GM23338 (cell line): ENCODE results near the gene GRK2. TPM values are rescaled to one million over a fixed set of nuclear protein-coding genes. Genes with fewer than 3 reads are reported as not detected.

Source experiments
- ATAC-seq: fragments of 200-7000 bp; cut with Tn5 transposase; 3 replicates; pipeline ENCODE4 v1.9.1; 2020
- DNase-seq: peaks from one replicate; pipeline ENCODE4 v3.0.0-alpha.2; 2015; ENCODE audit warnings: low spot score
- H2AFZ ChIP-seq: fragments of 200-600 bp; sonication (generic); 2 replicates; pipeline ENCODE4 v1.8.0; 2016; ENCODE audit warnings: antibody characterized with exemption, mild to moderate bottlenecking, moderate library complexity
- H3F3A ChIP-seq: fragments of 200-600 bp; sonication (generic); replicated peaks from 2 replicates; pipeline ENCODE4 v1.8.0; 2017; ENCODE audit warnings: antibody characterized with exemption, mixed run types, low read depth
- H3K27ac ChIP-seq: fragments of 200-600 bp; sonication (generic); 2 replicates; pipeline ENCODE4 v1.6.1; 2016; ENCODE audit warnings: low read depth
- H3K27me3 ChIP-seq: fragments of 200-600 bp; sonication (generic); 2 replicates; pipeline ENCODE4 v1.8.0; 2016; ENCODE audit warnings: mild to moderate bottlenecking, mixed run types, moderate library complexity; ENCODE audit not compliant: insufficient read depth
- H3K36me3 ChIP-seq: fragments of 200-600 bp; sonication (generic); 2 replicates; pipeline ENCODE4 v1.8.0; 2016; ENCODE audit warnings: mild to moderate bottlenecking; ENCODE audit not compliant: insufficient read depth
- H3K4me1 ChIP-seq: fragments of 200-600 bp; sonication (generic); 2 replicates; pipeline ENCODE4 v1.8.0; 2016; ENCODE audit warnings: mild to moderate bottlenecking, moderate library complexity; ENCODE audit not compliant: insufficient read depth
- H3K4me2 ChIP-seq: fragments of 200-600 bp; sonication (generic); 2 replicates; pipeline ENCODE4 v1.7.1; 2017; ENCODE audit warnings: mixed run types
- H3K4me3 ChIP-seq: fragments of 200-600 bp; sonication (generic); 2 replicates; pipeline ENCODE4 v1.6.1; 2016; ENCODE audit warnings: mixed run types
- H3K79me2 ChIP-seq: fragments of 200-600 bp; sonication (generic); replicated peaks from 2 replicates; pipeline ENCODE4 v1.8.0; 2017; ENCODE audit warnings: mild to moderate bottlenecking; ENCODE audit not compliant: insufficient read depth
- H3K9me2 ChIP-seq: fragments of 200-600 bp; sonication (generic); 2 replicates; pipeline ENCODE4 v1.8.0; 2017; ENCODE audit not compliant: insufficient read depth
- H4K20me1 ChIP-seq: fragments of 200-600 bp; sonication (generic); replicated peaks from 2 replicates; pipeline ENCODE4 v1.8.0; 2017; ENCODE audit warnings: mild to moderate bottlenecking; ENCODE audit not compliant: insufficient read depth
- H3K27ac Mint-ChIP-seq: 2 replicates; pipeline ENCODE4 v1.8.0; 2020; ENCODE audit warnings: inconsistent platforms, mild to moderate bottlenecking, moderate library complexity, mixed read lengths
- H3K27me3 Mint-ChIP-seq: 3 replicates; pipeline ENCODE4 v1.8.0; 2022; ENCODE audit warnings: low read depth, mild to moderate bottlenecking, moderate library complexity, mixed read lengths, inconsistent platforms; ENCODE audit not compliant: insufficient read depth, poor library complexity
- H3K36me3 Mint-ChIP-seq: 3 replicates; pipeline ENCODE4 v1.8.0; 2021; ENCODE audit warnings: low read depth, mild to moderate bottlenecking, inconsistent platforms, moderate library complexity, mixed read lengths
- H3K4me1 Mint-ChIP-seq: 3 replicates; pipeline ENCODE4 v1.8.0; 2020; ENCODE audit warnings: mild to moderate bottlenecking, inconsistent platforms, mixed read lengths
- H3K4me3 Mint-ChIP-seq: 3 replicates; pipeline ENCODE4 v1.8.0; 2021; ENCODE audit warnings: moderate library complexity, mild to moderate bottlenecking, inconsistent platforms, mixed read lengths
- H3K9me3 Mint-ChIP-seq: 3 replicates; pipeline ENCODE4 v1.8.0; 2020; ENCODE audit warnings: moderate library complexity, mild to moderate bottlenecking, inconsistent platforms, mixed read lengths
- CREB1 ChIP-seq: fragments of 250-450 bp; sonication (Bioruptor Pico); IDR thresholded peaks from 2 replicates; pipeline ENCODE4 v1.5.0; 2020; ENCODE audit warnings: low read depth, mild to moderate bottlenecking, moderate library complexity
- EZH2 ChIP-seq: fragments of 200-600 bp; sonication (generic); IDR thresholded peaks from one replicate; pipeline ENCODE4 v1.8.0; 2017; ENCODE audit warnings: antibody characterized with exemption, mild to moderate bottlenecking, low read depth; ENCODE audit not compliant: unreplicated experiment
- EZH2phosphoT487 ChIP-seq: fragments of 200-600 bp; sonication (generic); IDR thresholded peaks from one replicate; pipeline ENCODE4 v1.8.1; 2018; ENCODE audit warnings: antibody characterized with exemption; ENCODE audit not compliant: unreplicated experiment
- JUNB ChIP-seq: IDR thresholded peaks from one replicate; pipeline ENCODE4 v1.6.1; 2016; ENCODE audit warnings: antibody characterized with exemption; ENCODE audit not compliant: unreplicated experiment
- NANOG ChIP-seq: IDR thresholded peaks from 2 replicates; pipeline ENCODE4 v1.6.1; 2016; ENCODE audit warnings: antibody characterized with exemption, borderline replicate concordance
- POLR2AphosphoS5 ChIP-seq: IDR thresholded peaks from 2 replicates; pipeline ENCODE4 v1.6.1; 2016; ENCODE audit warnings: antibody characterized with exemption, low read depth
- STAT1 ChIP-seq: IDR thresholded peaks from one replicate; pipeline ENCODE4 v1.6.1; 2016; ENCODE audit warnings: antibody characterized with exemption; ENCODE audit not compliant: unreplicated experiment
- ZNF114 ChIP-seq: fragments of 250-450 bp; sonication (Bioruptor Pico); IDR thresholded peaks from 2 replicates; pipeline ENCODE4 v1.5.0; 2020; ENCODE audit warnings: mild to moderate bottlenecking, moderate library complexity
- ZNF331 ChIP-seq: fragments of 250-450 bp; sonication (Bioruptor Pico); IDR thresholded peaks from 2 replicates; pipeline ENCODE4 v1.5.0; 2020; ENCODE audit warnings: low read depth, mild to moderate bottlenecking, moderate library complexity
- polyA plus RNA-seq: library from polyadenylated mRNA; unstranded; fragments of >200 nt; fragmentation: Nextera tagmentation; extraction: Ambion mirVana; gene quantifications from 2 replicates; pipeline ENCODE4 v1.2.1, GENCODE V29; 2016
- total RNA-seq: library from RNA; depleted of rRNA; stranded (reverse); fragments of >200 nt; shearing (Covaris generic); gene quantifications from 2 replicates; pipeline ENCODE4 v1.2.3, GENCODE V29; 2014
- TF ChIP-seq, protein P1 (sequence below), 2 experiments: fragments of 200-600 bp in 1 of 2; sonication (generic) in 1 of 2; conservative IDR thresholded peaks; 2 replicates each; pipeline versions ENCODE4 v1.5.1 to v1.6.1; 2016 to 2017; ENCODE audit warnings: antibody characterized with exemption in 2 of 2, low read depth in 2 of 2, mild to moderate bottlenecking in 2 of 2, moderate library complexity in 1 of 2
- TF ChIP-seq, protein P2 (sequence below): fragments of 250-450 bp; sonication (Bioruptor Pico); IDR thresholded peaks from 2 replicates; pipeline ENCODE4 v1.5.0; 2020; ENCODE audit warnings: mild to moderate bottlenecking, moderate library complexity

The GRK2 gene
- total and polyA plus RNA-seq, 2 experiments from 2014 or later = 19.5 to 72.5 TPM

DNA sequence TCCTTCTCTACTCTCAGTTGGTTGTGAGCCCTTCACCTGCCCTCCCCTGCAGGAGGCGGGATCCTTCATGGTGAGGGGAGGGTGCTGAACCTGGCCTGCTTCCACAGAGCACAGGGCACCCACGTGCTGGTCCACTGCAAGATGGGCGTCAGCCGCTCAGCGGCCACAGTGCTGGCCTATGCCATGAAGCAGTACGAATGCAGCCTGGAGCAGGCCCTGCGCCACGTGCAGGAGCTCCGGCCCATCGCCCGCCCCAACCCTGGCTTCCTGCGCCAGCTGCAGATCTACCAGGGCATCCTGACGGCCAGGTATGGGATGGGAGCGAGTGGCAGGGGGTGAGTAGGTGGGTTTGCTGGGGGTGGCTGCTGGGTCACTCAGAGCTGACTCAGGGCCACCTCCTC is 43.4 kb downstream of the GRK2 start:
- no peaks in the 10 kb centered on the region for H3K9me2 ChIP-seq
- H3K36me3 ChIP-seq = no peaks in the 10 kb centered on the region
- H3K27ac Mint-ChIP-seq = no peak overlapping the region
- H3K4me3 ChIP-seq = no peak overlapping the region
- H3K36me3 Mint-ChIP-seq = no peaks in the 10 kb centered on the region
- H3K27me3 ChIP-seq = no peaks in the 10 kb centered on the region
- no peak overlapping the region for H3K27ac ChIP-seq
- H3F3A ChIP-seq = no peaks in the 10 kb centered on the region
- no peak overlapping the region for H2AFZ ChIP-seq
- ATAC-seq (no peak), DNase-seq (no peak)
- no peak for TF ChIP-seq ZNF331
- no peak for TF ChIP-seq NANOG
- no peak for TF ChIP-seq ZNF114 (CRISPR knock-in tag)
- TF ChIP-seq POLR2AphosphoS5 = no peak
- no peak for TF ChIP-seq STAT1
- TF ChIP-seq, protein P1, sequence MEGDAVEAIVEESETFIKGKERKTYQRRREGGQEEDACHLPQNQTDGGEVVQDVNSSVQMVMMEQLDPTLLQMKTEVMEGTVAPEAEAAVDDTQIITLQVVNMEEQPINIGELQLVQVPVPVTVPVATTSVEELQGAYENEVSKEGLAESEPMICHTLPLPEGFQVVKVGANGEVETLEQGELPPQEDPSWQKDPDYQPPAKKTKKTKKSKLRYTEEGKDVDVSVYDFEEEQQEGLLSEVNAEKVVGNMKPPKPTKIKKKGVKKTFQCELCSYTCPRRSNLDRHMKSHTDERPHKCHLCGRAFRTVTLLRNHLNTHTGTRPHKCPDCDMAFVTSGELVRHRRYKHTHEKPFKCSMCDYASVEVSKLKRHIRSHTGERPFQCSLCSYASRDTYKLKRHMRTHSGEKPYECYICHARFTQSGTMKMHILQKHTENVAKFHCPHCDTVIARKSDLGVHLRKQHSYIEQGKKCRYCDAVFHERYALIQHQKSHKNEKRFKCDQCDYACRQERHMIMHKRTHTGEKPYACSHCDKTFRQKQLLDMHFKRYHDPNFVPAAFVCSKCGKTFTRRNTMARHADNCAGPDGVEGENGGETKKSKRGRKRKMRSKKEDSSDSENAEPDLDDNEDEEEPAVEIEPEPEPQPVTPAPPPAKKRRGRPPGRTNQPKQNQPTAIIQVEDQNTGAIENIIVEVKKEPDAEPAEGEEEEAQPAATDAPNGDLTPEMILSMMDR (conservative IDR thresholded peaks at IDR 0.05; ENCODE audit: low read depth in 2 of 2) = no peak
- TF ChIP-seq JUNB = no peak
- no peak for TF ChIP-seq CREB1 (CRISPR knock-in tag)
- no peak overlapping the region for H3K4me3 Mint-ChIP-seq
- no peaks in the 10 kb centered on the region for H3K4me1 ChIP-seq
- peaks cover 9% of the 10 kb centered on the region for H3K27me3 Mint-ChIP-seq
- no peaks in the 10 kb centered on the region for H4K20me1 ChIP-seq
- no peak overlapping the region for H3K4me2 ChIP-seq
- H3K9me3 Mint-ChIP-seq = no peaks in the 10 kb centered on the region
- H3K4me1 Mint-ChIP-seq = no peaks in the 10 kb centered on the region; the same call in 2 of the 3 replicates
- no peaks in the 10 kb centered on the region for H3K79me2 ChIP-seq

DNA sequence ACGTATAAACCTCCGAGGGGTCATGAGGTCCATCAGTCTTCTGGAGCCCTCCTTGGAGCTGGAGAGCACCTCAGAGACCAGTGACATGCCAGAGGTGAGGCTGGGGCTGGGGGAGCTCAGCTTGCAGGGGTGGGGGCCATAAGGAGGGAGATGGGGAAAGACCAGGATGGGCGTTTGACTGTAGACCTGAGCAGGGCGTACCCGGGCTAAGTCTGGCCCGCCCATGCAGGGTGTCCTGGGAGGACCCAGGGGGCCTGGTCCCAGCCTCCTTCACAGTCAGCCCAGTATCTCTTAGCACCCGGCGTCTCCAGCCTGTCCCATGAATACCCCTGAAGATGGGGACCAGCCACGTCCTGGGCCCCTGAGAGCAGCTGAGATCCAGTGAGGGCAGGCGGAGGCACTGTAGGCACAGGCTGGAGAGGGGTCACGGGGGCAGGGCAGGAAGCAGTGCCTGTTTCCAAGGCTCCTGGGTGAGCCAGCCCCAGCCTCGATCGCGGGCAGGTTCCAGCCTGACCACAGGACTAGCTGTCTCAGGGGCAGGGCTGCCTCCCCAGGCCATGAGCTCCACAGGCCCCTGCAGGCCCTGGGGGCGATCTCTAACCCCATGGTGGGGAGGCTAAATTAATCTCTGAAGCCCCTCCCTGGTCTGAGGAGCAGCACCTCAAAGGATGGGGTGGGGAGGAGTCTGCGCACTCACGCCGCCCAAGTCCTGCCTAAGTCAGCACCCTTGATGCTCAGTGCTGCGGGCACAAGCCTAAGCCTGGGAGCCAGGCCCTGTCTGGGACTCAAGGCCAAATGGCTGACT is 44.2 kb downstream of the GRK2 start:
- H3K9me2 ChIP-seq = no peaks in the 10 kb centered on the region
- H3K79me2 ChIP-seq = no peaks in the 10 kb centered on the region
- no peaks in the 10 kb centered on the region for H4K20me1 ChIP-seq
- no peaks in the 10 kb centered on the region for H3K36me3 ChIP-seq
- Mint-ChIP-seq H3K4me1 (no peaks in the 10 kb centered on the region), H3K36me3 (no peaks in the 10 kb centered on the region), H3K27ac (no peak overlapping the region), H3K27me3 (peaks cover 4% of the 10 kb centered on the region), H3K9me3 (no peaks in the 10 kb centered on the region), H3K4me3 (no peak overlapping the region)
- no peaks in the 10 kb centered on the region for H3K4me1 ChIP-seq
- H3K27me3 ChIP-seq = 0 out of 2 replicates have a peak, but pooled peaks cover 4% of the 10 kb centered on the region
- H3K4me3 ChIP-seq = no peak overlapping the region
- DNase-seq (no peak), ATAC-seq (no peak; the same call in 2 of the 3 replicates)
- H3K4me2 ChIP-seq = no peak overlapping the region
- H3F3A ChIP-seq = no peaks in the 10 kb centered on the region
- no peak overlapping the region for H2AFZ ChIP-seq
- H3K27ac ChIP-seq = no peak overlapping the region
- TF ChIP-seq ZNF331 (no peak), STAT1 (no peak), EZH2phosphoT487 (no peak), EZH2 (no peak), CREB1 (CRISPR knock-in tag) (no peak)
- TF ChIP-seq, protein P2, sequence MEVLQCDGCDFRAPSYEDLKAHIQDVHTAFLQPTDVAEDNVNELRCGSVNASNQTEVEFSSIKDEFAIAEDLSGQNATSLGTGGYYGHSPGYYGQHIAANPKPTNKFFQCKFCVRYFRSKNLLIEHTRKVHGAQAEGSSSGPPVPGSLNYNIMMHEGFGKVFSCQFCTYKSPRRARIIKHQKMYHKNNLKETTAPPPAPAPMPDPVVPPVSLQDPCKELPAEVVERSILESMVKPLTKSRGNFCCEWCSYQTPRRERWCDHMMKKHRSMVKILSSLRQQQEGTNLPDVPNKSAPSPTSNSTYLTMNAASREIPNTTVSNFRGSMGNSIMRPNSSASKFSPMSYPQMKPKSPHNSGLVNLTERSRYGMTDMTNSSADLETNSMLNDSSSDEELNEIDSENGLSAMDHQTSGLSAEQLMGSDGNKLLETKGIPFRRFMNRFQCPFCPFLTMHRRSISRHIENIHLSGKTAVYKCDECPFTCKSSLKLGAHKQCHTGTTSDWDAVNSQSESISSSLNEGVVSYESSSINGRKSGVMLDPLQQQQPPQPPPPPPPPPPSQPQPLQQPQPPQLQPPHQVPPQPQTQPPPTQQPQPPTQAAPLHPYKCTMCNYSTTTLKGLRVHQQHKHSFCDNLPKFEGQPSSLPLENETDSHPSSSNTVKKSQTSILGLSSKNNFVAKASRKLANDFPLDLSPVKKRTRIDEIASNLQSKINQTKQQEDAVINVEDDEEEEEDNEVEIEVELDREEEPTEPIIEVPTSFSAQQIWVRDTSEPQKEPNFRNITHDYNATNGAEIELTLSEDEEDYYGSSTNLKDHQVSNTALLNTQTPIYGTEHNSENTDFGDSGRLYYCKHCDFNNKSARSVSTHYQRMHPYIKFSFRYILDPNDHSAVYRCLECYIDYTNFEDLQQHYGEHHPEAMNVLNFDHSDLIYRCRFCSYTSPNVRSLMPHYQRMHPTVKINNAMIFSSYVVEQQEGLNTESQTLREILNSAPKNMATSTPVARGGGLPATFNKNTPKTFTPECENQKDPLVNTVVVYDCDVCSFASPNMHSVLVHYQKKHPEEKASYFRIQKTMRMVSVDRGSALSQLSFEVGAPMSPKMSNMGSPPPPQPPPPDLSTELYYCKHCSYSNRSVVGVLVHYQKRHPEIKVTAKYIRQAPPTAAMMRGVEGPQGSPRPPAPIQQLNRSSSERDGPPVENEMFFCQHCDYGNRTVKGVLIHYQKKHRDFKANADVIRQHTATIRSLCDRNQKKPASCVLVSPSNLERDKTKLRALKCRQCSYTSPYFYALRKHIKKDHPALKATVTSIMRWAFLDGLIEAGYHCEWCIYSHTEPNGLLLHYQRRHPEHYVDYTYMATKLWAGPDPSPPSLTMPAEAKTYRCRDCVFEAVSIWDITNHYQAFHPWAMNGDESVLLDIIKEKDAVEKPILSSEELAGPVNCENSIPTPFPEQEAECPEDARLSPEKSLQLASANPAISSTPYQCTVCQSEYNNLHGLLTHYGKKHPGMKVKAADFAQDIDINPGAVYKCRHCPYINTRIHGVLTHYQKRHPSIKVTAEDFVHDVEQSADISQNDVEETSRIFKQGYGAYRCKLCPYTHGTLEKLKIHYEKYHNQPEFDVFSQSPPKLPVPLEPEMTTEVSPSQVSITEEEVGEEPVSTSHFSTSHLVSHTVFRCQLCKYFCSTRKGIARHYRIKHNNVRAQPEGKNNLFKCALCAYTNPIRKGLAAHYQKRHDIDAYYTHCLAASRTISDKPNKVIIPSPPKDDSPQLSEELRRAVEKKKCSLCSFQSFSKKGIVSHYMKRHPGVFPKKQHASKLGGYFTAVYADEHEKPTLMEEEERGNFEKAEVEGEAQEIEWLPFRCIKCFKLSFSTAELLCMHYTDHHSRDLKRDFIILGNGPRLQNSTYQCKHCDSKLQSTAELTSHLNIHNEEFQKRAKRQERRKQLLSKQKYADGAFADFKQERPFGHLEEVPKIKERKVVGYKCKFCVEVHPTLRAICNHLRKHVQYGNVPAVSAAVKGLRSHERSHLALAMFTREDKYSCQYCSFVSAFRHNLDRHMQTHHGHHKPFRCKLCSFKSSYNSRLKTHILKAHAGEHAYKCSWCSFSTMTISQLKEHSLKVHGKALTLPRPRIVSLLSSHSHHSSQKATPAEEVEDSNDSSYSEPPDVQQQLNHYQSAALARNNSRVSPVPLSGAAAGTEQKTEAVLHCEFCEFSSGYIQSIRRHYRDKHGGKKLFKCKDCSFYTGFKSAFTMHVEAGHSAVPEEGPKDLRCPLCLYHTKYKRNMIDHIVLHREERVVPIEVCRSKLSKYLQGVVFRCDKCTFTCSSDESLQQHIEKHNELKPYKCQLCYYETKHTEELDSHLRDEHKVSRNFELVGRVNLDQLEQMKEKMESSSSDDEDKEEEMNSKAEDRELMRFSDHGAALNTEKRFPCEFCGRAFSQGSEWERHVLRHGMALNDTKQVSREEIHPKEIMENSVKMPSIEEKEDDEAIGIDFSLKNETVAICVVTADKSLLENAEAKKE (CRISPR knock-in tag) = no peak
- TF ChIP-seq, protein P1 (conservative IDR thresholded peaks at IDR 0.05; ENCODE audit: low read depth in 2 of 2) = no peak
